NCI-H345 treated with DMSO at 0.1 percent for 48 hours (cell line): ENCODE results near the gene TERT.

ENCODE experiments used
- DNase-seq: peaks from one replicate; lab custom pipeline; 2025; ENCODE audit not compliant: unreplicated experiment; lab: John Stamatoyannopoulos, UW

TERT gene

DNA sequence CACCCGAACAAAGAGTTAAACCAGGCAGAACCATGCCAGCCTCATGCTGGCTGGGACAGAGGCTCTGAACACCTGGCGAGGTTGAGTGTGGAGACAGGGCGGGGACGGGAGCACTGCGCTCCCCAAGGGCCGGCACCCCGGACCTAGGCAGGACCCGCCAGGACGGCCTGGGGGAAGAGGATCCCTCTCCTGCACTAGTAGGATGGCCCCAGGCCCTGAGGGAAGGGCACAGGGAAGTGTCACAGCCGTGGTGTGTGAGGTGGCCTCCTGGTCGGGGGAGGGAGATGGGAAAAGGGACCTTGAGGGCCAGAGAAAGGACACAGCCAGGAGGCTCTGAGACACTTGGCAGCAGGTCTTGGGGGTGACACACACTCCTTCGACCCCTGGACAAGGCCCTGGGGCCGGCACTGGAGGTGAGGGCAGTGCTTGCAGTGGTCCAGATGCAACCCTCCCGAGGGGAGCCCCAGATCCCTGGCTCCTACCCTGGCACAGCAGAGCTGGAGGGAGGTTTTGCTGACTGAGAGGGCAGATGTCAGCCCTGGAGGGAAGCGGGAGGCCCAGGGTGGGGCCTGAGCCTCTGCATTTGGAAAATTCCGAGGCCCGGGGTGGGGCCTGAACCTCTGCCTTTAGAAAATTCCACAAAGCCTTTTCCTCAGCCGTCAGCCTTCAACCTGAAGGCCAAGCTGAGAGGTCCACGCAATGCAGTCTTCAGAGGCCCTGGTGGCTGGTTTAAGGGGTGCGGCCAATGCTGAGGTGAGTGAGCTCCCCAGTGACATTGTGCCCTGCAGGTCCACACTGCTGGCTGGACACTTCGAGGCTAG is 24.8 kb upstream of the TERT start:
- DNase-seq: no peak

DNA sequence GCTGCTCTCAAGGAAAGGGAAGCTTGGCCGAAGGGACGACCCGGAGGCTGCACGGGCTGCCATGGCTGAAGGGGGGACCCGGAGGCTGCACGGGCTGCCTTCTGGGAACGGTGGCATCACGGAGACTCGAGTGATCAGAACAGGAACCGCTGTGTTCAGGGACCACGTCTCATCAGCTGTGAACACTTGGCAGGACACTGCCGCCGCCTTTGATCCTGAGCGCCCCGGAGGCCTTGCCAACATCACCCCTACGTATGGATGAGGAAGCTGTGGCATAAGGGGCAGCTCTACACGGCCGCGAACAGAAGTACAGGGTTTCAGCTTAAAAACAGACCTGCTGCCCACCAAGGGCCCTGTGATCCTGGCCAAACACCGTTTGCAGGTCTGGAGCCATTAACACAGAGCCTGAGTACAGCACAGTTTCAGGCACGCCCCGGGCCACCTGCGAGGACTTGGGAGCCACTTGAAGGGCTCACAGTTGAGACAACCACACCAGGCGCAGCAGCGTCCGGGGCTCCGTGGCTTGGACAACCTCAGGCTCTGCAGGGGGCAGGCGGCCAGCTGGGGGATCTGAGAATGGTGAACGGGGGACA is 23.9 kb upstream of the TERT start:
- peak; percentile 78 for DNase-seq

- no peak for DNase-seq
Observed at GRCh38 chr5:1317921-1318565, 23.2 kb upstream of the TERT start.

GRCh38 chr5:1316588-1317340 is 21.9 kb upstream of the TERT start:
- DNase-seq: no peak

DNA sequence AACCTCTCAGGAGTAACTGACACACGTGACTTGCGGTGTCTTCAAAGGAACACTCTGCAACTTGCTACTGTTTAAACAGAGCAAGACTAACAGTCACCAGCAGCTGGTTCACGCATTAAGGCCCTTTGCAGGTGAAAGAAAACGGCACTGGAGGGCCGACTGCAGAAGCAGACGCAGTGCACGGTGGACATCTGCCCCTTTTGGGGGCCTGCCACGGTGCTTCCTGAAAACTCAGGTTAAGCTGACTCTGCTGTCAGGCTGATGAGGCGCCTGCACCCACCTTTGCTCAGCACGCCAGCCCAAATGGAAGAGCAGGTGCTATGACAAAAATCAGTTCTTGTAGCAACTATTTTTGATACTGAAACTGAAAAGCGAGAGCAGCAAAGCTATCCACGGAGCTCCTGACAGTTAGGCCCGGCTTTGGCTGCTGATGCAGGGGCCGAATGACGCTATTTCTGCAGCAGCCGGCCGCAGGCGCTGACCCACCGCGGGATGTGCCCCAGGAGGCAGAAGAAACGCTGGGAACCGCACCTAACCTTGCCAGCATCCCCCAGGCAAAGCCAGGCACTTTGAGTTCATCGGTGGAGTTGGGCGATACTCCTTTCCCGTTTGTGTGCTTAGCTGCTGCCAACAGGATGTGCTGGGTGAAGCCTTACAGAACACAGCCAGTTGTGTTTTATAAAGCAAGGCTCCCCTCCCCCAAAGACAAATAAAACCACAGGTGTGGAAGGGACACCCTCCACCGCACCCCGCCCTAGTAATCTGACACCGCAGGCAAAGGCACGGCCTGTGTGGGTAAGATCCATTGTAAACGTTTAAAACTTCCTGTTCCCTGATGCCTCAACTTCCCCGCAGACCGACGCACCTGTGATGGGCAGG is 21.1 kb upstream of the TERT start:
- peak; percentile 98 for DNase-seq

DNA sequence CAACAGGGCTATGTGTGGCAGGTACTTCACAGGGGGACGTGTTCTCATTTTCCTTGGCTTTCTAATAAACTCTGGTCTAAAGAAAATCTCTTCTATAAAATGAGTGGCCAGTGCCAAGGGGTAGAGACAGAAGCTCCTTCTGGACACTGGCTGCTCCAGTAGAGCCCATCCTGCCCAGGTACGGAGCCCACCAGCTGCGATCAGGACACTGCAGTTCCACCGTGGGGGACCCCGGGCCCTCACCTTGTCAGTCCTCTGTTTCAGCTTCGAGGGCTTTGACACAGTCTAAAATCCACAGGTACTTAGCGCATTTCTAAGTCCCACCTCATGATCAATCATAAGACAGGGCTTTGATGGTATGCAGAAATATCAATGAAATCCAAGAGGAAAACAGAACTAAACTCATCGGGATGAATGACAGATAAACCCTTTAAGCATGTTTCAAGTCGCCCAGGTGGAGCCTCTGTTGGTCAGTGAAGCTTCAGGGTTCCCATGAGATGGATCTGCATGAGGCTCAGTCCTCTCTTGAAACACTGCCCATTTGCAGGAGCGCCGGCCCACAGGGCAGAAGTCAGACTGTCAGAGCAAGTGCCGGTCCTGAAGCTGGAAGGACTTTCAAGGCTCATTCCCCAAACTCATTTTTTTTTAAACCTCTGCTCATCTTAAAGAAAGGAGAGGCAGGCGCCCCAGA is 20.3 kb upstream of the TERT start:
- DNase-seq: no peak

DNA sequence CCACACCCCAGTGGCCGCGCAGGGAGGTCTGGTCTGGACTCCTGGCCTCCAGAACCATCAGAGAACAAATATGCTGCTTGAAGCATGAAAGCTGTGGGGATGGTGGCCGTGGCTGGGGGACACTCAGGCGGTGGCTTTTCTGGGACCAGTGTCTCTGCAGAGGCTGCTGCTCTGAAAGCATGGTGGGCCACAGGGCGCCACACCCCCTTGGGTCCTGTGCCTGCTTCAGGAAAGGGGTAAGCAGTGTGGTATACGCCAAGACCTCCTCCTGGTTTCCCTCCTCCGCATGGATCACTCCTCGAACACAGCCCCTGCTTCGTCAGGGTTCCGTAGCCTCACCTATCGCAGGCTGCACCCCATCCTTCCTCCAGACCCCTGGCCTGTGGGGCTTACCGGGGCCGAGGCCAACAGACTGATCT is 19.7 kb upstream of the TERT start:
- no peak for DNase-seq

GRCh38 chr5:1312993-1313833 is 18.3 kb upstream of the TERT start:
- no peak for DNase-seq

DNA sequence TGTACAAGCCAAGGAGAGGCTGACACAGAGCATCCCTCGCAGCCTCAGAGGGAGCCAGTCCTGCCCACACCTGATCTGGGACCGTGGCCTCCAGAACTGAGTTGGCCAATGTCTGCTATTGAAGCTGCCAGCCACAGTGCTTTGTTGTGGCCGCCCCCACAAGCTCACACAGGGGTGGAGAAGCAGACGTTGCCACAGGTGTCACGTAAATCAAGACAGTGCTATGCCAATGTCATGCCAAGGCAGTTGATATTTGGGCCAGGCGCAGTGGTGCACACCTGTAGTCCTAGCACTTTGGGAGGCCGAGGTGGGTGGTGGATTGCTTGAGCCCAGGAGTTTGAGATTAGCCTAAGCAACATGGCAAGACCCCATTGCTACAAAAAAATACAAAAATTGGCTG is 17.3 kb upstream of the TERT start:
- no peak for DNase-seq

DNA sequence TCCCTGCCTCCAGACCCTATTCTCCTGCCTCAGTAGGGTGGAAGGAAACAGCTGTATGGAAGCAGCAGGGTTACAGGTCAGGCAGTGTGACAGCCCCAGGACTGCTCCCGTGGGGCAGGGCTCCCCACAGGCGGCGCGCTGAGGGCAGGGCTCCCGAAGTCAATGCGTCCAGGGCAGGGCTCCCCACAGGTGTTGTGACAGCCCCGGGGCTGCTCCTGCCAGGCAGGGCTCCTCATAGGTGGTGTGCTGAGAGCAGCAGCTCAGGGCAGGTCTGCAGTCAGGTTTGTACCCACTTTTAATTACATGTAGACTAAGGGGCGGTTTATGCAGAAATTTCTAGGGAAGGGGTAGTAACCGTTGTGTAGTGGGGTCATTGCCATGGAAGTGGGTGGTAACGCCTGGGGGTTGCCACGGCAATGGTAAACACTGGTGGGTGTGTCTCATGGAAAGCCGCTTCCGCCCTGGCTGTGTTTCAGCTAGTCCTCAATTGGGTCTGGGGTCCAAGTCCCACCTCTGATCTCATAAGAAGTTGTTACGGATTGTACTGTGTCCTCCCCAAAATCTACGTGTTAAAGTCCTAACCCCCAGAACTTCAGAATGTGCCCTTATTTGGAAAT is 16.7 kb upstream of the TERT start:
- no peak for DNase-seq

DNA sequence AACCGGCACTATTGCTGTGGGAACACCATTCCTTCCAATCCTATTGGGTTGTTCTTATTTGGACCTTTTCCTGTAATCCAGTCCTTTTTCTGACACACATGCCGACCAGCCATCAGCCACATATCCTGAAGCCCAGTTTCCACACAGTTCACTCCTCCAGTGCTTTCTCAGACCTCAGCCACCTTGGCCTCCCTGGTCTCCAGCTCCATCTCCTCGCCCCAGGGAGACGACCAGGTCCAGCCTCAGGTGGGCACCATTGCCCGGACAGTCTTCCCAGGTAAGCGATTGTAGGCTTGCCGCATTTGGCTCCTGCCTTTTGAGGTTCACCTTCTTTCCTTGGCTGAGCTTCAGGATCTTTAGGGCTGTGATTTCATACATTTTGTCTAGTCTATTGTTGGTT is 15.2 kb upstream of the TERT start:
- DNase-seq: no peak

DNA sequence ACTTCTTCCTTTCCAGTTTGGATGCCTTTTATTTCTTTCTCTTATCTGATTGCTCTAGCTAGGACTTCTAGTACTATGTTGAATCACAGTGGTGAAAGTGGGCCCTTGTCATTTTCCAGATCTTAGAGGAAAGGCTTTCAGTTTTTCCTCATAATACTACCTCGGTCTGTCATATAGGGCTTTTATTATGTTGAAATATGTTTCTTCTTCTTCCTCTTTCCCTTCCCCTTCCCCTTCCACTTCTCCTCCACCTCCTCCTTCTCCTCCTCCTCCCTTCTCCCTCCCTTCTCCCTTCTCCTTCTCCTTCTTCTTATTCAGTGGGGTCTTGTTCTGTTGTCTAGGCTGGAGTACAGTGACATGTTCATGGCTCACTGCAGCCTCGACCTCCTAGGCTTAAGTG is 9.2 kb upstream of the TERT start:
- DNase-seq: no peak

DNA sequence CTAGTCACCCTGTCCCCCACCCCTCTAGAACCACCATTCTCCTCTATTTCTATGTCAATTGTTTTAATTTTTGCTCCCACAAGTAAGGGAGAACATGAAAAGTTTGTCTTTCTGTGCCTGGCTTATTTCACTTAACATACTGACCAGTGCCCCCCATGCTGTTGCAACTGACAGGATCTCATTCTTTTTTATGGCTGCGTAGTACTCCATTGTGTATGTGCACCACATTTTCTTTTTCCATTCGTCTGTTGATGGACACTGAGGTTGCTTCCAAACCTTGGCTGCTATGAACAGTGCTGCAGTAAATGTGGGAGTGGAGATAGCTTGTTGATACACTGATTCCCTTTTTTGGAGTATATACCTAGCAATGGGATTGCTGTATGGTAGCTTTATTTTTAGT is 7.4 kb upstream of the TERT start:
- no peak for DNase-seq

GRCh38 chr5:1300581-1301083 is 5.8 kb upstream of the TERT start:
- no peak for DNase-seq

GRCh38 chr5:1299961-1300360 is 5.1 kb upstream of the TERT start:
- no peak for DNase-seq

- DNase-seq: no peak
Observed at GRCh38 chr5:1299511-1299850, 4.6 kb upstream of the TERT start.

GRCh38 chr5:1298723-1299510 is 4.0 kb upstream of the TERT start:
- no peak for DNase-seq

DNA sequence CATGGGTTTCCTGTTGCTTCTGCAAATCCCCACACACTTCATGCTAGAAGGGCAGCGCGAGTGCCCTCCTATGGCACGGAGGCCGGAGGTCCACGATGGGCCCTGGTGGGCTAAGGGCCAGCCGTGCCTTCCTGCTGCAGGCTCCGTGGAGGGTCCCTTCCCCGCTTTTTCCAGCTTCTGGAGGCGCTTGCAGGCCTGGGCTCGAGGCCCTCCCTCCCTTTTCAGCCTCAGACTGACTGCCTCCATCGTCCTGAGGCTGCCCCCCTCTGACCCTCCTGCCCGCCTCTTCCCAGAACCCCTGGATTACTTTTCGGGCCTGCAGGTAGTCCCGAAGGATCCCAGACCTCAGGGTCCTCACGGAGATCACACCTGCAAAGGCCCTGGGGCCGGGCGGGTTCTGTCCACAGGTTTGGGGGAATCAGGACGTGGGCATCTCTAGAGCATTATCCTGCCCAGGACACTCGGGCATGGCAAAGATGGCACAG is 3.2 kb upstream of the TERT start:
- DNase-seq: no peak
